Uterus (tissue), 2 donors: ENCODE data around the gene TSPAN18.

ENCODE experiments used
- CTCF ChIP-seq, 4 experiments: fragments of 200-600 bp in 2 of 4; fragments of 450-650 bp in 2 of 4; sonication (generic) in 2 of 4; IDR thresholded peaks; one replicate each; pipeline ENCODE4 v1.5.1; 2016 to 2019; ENCODE audit warnings: antibody characterized with exemption in 4 of 4, mild to moderate bottlenecking in 2 of 4, moderate library complexity in 1 of 4
- POLR2A ChIP-seq, 2 donors: fragments of 450-650 bp; IDR thresholded peaks; one replicate each; pipeline ENCODE4 v1.6.1; 2016; ENCODE audit warnings: antibody characterized with exemption in 2 of 2, mild to moderate bottlenecking in 1 of 2, moderate library complexity in 1 of 2

GRCh38 chr11:44952500-44953260 is 225.9 kb downstream of the TSPAN18 start:
- TF ChIP-seq CTCF (IDR thresholded peaks at IDR 0.05) (no peak), POLR2A (IDR thresholded peaks at IDR 0.05) (no peak)
